Prostate gland (tissue), 2 donors: ENCODE results near the gene TOR1A. TPM values are rescaled to one million over a fixed set of nuclear protein-coding genes. Genes with fewer than 3 reads are reported as not detected.
"Not testable (repeated sequence)": the region's sequence is repeated elsewhere in the genome, so short reads cannot be mapped to it uniquely, and the experiment has no call there.

Experiments used
- DNase-seq: peaks from one replicate; pipeline ENCODE4 v3.0.0-alpha.2; 2019; ENCODE audit warnings: low spot score
- H3K27ac ChIP-seq, 2 donors: fragments of 200-600 bp; sonication (generic); 2 replicates each; pipeline ENCODE4 v1.5.1; 2017 to 2019
- H3K27me3 ChIP-seq: fragments of 200-600 bp; sonication (generic); replicated peaks from 2 replicates; pipeline ENCODE4 v1.5.1; 2019; ENCODE audit not compliant: insufficient read depth
- H3K36me3 ChIP-seq, 2 donors: fragments of 200-600 bp; sonication (generic); 1 replicate in 1 of 2; 2 replicates in 1 of 2; pipeline versions ENCODE4 v1.5.1 to v1.8.1; 2017 to 2019
- H3K4me1 ChIP-seq: fragments of 200-600 bp; sonication (generic); replicated peaks from 2 replicates; pipeline ENCODE4 v1.5.1; 2019
- H3K4me3 ChIP-seq, 2 donors: fragments of 200-600 bp; sonication (generic); 2 replicates each; pipeline ENCODE4 v1.5.1; 2017 to 2019
- H3K9me3 ChIP-seq: fragments of 200-600 bp; sonication (generic); 2 replicates; pipeline ENCODE4 v1.5.1; 2017
- POLR2A ChIP-seq: fragments of 450-650 bp; IDR thresholded peaks from one replicate; pipeline ENCODE4 v1.6.1; 2016; ENCODE audit warnings: antibody characterized with exemption, mild to moderate bottlenecking
- POLR2AphosphoS5 ChIP-seq: sonication (generic); formaldehyde crosslinking; IDR thresholded peaks from one replicate; pipeline ENCODE4 v1.6.1; 2017; ENCODE audit warnings: antibody characterized with exemption
- whole genome bisulfite sequencing: methylation state at CpG from one replicate; pipeline ENCODE4 v1.1.5; 2018; 5-methylcytosine and 5-hydroxymethylcytosine counted together
- intact Hi-C: fragments of 100-400 bp; cut with DNase I; formaldehyde crosslinking; loops from one replicate; pipeline ENCODE4 v1.14.2; 2022
- total RNA-seq, 2 donors: library from RNA; depleted of rRNA; stranded (reverse); fragments of >200 nt; gene quantifications; one replicate each; pipeline ENCODE4 v1.1.0, GENCODE V29; 2016
- TF ChIP-seq, protein P1 (sequence below), 4 experiments: fragments of 200-600 bp in 2 of 4; fragments of 450-650 bp in 2 of 4; sonication (generic) in 2 of 4; IDR thresholded peaks; 1 replicate in 3 of 4; 2 replicates in 1 of 4; pipeline ENCODE4 v1.5.1; 2016 to 2019; ENCODE audit warnings: antibody characterized with exemption in 4 of 4, mild to moderate bottlenecking in 2 of 4, moderate library complexity in 2 of 4

The TOR1A gene
- total RNA-seq, 2 donors from 2014 or later, result 37.1 to 41.2 TPM

GRCh38 chr9:129785866-129786265, 38.1 kb downstream of the TOR1A start:
- no peaks in the 10 kb centered on the region for H3K27me3 ChIP-seq
- no peaks in the 10 kb centered on the region for H3K36me3 ChIP-seq
- H3K4me1 ChIP-seq, result no peaks in the 10 kb centered on the region
- no peak for DNase-seq
- intact Hi-C loops, result no loop called here
- no peak for TF ChIP-seq POLR2A
- TF ChIP-seq POLR2AphosphoS5, result no peak
- TF ChIP-seq, protein P1, sequence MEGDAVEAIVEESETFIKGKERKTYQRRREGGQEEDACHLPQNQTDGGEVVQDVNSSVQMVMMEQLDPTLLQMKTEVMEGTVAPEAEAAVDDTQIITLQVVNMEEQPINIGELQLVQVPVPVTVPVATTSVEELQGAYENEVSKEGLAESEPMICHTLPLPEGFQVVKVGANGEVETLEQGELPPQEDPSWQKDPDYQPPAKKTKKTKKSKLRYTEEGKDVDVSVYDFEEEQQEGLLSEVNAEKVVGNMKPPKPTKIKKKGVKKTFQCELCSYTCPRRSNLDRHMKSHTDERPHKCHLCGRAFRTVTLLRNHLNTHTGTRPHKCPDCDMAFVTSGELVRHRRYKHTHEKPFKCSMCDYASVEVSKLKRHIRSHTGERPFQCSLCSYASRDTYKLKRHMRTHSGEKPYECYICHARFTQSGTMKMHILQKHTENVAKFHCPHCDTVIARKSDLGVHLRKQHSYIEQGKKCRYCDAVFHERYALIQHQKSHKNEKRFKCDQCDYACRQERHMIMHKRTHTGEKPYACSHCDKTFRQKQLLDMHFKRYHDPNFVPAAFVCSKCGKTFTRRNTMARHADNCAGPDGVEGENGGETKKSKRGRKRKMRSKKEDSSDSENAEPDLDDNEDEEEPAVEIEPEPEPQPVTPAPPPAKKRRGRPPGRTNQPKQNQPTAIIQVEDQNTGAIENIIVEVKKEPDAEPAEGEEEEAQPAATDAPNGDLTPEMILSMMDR (IDR thresholded peaks at IDR 0.05), result no peak
- H3K9me3 ChIP-seq, result no peaks in the 10 kb centered on the region
- no peak overlapping the region for H3K27ac ChIP-seq
- H3K4me3 ChIP-seq, result no peak overlapping the region
- whole genome bisulfite sequencing, result 94% methylated on average over 1 of the region's 1 CpG

- H3K36me3 ChIP-seq, DNase-seq, H3K27me3 ChIP-seq, H3K4me1 ChIP-seq, H3K4me3 ChIP-seq, H3K9me3 ChIP-seq, H3K27ac ChIP-seq: not testable (repeated sequence)
- intact Hi-C loops, result loop anchor here (5.0 kb wide), 1 partner anchor 653 kb away; no protein-coding TSS in a partner anchor
- WGBS, result 74% methylated on average over 11 of the region's 11 CpGs
These were observed 39.0 kb downstream of the TOR1A start for GRCh38 chr9:129784970-129785369.

GRCh38 chr9:129783516-129784361, 40.2 kb downstream of the TOR1A start:
- H3K27ac ChIP-seq, result no peak overlapping the region
- no peak for TF ChIP-seq POLR2A
- TF ChIP-seq, protein P1 (IDR thresholded peaks at IDR 0.05), result peak; percentile 82 to 92 (median 86)
- TF ChIP-seq POLR2AphosphoS5, result peak; percentile 71
- H3K9me3 ChIP-seq, result no peaks in the 10 kb centered on the region
- no peak overlapping the region for H3K4me3 ChIP-seq
- DNase-seq, result peak; percentile 60
- H3K27me3 ChIP-seq, result no peaks in the 10 kb centered on the region
- 32% methylated on average over 14 of the region's 14 CpGs for WGBS
- intact Hi-C loops, result loop anchor here (2.0 to 5.0 kb wide), 3 partner anchors 47 to 651 kb away; partner anchors contain the start of gene ASB6
- H3K36me3 ChIP-seq, result no peaks in the 10 kb centered on the region
- H3K4me1 ChIP-seq, result no peaks in the 10 kb centered on the region

DNA sequence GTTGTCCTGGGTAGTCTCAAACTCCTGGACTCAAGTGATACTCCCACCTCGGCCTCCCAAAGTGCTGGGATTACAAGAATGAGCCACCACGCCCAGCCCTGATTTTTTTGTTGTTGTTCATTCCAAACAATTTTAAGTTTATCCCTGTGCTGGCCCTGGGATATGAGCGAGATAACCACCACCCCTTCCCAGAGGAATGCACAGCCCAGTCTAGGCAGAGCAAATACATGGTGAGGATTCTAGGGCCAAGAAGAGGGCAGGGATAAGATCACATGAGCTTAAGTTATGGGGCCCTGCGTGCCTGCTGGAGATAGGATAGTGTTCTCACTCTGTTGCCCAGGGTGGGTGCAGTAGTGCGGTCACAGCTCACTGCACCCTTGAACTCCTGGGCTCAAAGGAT, 42.0 kb downstream of the TOR1A start:
- intact Hi-C loops, result loop anchor here (2.0 to 5.0 kb wide), 3 partner anchors 45 to 650 kb away; partner anchors contain the start of gene ASB6
- no peak for DNase-seq
- Histone ChIP-seq H3K4me3 (no peak overlapping the region), H3K27me3 (no peaks in the 10 kb centered on the region), H3K4me1 (no peaks in the 10 kb centered on the region), H3K27ac (no peak overlapping the region), H3K36me3 (no peaks in the 10 kb centered on the region), H3K9me3 (no peaks in the 10 kb centered on the region)
- TF ChIP-seq POLR2A (no peak), POLR2AphosphoS5 (no peak)
- TF ChIP-seq, protein P1 (IDR thresholded peaks at IDR 0.05), result no peak
- WGBS, result 77% methylated on average over 5 of the region's 5 CpGs

DNA sequence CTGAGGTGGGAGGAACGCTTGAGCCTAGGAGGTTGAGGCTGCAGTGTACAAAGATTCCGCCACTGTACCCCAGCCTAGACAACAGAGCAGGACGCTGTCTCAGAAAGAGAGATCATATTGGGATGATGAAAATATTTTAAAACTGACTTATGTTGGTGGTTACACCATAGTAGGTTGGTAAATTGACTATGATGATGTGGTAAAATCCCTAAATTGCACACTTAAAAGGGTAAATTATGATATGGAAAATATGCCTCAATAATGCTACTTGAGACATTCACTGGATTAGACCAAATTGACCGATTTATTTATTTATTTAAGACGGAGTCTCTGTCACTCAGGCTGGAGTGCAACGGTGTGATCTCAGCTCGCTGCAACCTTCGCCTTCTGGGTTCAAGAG, 42.8 kb downstream of the TOR1A start:
- Histone ChIP-seq H3K36me3 (no peaks in the 10 kb centered on the region), H3K9me3 (no peaks in the 10 kb centered on the region), H3K4me1 (no peaks in the 10 kb centered on the region), H3K27me3 (no peaks in the 10 kb centered on the region), H3K27ac (no peak overlapping the region), H3K4me3 (no peak overlapping the region)
- 87% methylated on average over 8 of the region's 8 CpGs for WGBS
- no peak for DNase-seq
- TF ChIP-seq, protein P1 (IDR thresholded peaks at IDR 0.05), result no peak
- TF ChIP-seq POLR2AphosphoS5 (no peak), POLR2A (no peak)
- intact Hi-C loops, result loop anchor here (5.0 kb wide), 1 partner anchor 649 kb away; no protein-coding TSS in a partner anchor
